ENCODE measurements around the gene CPT2.
A peak's percentile ranks its signal among the peaks of the same experiment; 100 is the strongest.

Gene CPT2

DNA sequence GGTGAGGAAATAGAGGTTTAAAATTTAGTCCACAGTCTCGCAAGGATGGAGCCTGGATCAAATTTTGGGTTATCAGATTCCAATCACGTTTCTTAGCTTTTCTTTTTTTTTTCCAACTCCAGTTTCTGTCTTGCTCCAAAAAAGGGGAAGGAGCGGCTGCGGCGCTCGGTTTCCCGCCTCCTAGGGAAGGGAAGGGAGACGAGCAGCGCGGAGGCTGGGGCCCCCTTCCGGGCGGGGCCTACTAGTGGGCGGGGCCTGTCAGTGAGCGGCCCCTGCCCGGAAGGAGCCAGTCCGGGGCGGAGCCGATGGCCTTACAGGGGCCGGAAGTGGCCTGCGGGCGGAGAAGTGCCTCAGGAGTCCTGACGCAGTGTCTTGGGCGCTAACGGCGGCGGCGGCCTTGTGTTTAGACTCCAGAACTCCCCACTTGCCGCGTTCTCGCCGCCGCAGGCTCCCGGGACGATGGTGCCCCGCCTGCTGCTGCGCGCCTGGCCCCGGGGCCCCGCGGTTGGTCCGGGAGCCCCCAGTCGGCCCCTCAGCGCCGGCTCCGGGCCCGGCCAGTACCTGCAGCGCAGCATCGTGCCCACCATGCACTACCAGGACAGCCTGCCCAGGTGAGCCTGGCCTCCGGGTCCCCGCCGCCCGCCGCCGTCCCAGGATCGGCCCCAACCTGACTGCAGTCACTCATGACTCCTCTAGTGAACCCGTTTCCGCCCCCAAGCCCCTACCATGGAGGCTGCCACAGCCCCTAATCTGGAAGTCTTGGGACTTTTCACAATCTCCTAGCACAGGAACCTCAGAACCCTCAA, at the start of gene CPT2:
TSS of gene CPT2 (plus strand) at position 340 of the 806 bp plus-strand sequence. CDS start at position 460, 120 bp downstream.
- peak; percentile 83 to 92 for DNase-seq (ENCODE audit: low read depth in 2 of 2)

DNA sequence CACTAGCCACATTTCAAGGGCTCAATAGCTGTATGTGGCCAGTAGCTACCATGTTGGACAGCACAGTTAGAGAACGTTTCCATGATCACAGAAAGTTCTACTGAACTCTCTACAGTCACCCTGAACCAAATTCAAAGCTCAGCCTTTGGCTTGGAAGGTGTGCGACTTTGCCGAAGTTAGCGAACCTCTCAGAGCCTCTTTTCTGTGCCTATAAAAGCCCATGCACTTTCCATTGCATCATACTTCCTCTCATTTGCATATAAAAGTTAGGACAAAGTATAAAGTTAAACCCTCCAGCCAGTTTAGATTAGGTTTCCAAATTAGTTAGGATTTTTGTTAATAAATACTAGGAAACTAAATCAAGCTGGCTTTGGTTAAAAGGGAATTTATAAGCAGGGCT, 49.5 kb upstream of the CPT2 start:
- DNase-seq (ENCODE audit: low read depth in 2 of 2): no peak

DNA sequence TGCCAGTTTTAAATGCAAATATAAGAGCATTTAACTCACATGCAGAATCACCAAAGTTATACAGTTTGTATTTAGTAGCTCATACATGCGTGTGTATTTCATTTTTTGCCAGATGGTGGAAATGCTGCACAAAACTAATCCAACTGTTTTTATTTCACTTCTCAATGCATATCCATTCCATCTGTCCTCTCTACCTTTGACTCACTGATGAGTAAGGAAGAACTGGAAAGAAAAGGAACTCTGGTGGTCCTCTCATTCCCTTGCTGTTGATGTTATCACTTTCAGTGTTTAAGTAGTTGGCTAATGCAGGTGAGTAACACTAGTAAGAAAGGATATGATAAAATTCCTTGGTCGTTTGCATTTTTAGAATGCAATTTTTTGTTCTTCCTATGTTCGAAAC, 48.5 kb upstream of the CPT2 start:
- DNase-seq (ENCODE audit: low read depth in 2 of 2): no peak

DNA sequence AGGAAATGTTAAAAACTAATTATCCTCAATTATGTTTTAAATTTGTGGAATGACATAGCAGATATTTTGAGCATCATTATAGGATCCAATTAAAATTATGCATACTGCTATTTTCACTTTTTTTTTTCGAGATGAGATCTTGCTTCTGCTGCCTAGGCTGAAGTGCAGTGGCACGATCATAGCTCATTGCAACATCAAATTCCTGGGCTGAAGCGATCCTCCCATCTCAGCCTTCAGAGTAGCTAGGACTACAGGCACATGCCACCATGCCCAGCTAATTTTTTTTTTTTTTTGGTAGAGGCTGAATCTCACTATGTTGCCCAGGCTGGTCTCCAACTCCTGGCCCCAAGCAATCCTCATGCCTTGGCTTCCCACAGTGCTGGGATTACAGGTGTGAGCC, 42.9 kb upstream of the CPT2 start:
- no peak for DNase-seq (ENCODE audit: low read depth in 2 of 2)

DNA sequence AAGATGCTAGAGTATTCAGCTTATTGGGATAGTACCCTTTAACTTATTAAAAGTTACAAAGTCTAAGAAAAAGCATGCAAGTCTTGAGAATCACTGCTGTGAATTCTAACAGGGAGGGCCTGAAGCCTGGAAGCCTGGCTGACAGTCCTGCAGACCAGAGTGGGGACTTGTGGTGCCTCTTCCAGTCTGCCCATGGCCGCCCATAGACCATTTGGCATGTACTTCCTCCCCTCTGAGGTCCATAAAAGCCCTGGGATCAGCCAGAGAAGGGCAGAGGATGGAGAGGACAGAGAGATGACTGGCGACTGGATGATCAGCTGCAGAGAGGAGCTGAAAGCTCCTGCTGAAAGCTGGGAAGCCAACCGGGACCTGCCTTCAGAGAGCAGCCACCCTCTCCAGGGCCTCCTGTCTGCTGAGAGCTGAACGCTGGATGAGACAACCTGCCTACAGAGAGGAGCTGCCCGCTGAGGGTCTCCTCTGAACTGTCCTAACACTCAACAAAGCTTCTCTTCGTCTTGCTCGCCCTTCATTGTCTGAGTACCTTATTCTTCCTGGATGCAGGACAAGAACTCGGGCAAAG, 41.7 kb upstream of the CPT2 start:
- no peak for DNase-seq (ENCODE audit: low read depth in 2 of 2)

DNA sequence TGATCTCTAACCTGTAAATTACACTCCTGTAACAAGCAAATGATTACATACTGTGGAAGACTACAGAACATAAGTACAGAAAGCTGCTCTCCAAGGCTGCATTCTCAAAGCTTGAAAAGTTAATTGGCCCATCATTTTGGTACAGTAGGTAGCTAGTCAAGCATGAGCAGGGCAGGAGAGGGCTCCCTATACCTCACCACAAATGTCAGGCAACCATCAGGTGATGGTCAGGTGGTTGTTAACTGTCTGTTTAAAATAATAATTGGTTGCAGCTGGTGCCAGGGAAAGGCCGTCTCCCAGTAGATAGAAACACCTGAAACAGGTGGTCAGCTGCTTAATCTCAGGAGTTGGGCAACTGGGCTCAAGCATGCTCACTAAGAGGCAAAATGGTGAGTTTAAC, 41.1 kb upstream of the CPT2 start:
- DNase-seq (ENCODE audit: low read depth in 2 of 2): no peak

DNA sequence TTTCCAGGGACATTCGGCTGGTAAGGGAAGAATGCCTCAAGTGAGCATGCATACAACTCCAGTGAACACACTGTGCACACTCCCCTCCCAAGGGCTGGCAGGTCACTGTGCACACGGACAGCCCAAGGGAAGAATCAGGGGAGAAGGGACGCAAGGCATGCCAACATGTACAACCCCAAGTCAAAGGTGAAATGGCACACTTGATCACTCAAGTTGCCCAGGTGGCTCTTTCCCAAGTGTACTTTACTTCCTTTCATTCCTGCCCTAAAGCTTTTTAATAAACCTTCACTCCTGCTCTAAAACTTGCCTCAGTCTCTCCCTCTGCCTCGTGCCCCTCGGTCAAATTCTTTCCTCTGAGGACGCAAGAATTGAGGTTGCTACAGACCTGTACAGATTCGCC, 40.7 kb upstream of the CPT2 start:
- DNase-seq (ENCODE audit: low read depth in 2 of 2): no peak

DNA sequence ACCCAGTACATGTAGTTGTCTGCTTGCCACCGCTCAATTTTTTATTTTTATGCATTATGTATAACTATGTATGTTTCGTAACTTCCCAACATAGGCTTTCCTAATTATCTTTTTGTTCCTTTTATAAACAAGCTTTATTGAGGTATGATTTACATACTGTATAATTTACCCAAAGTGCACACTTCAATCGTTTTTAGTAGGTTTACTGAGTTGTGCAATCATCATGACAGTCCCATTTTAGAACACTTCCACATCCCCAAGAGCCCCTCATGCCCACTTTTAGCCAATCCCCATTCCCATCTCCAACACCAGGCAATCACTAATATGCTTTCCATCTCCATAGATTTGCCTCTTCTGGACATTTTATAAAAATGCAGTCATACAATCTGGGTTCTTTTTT, 39.8 kb upstream of the CPT2 start:
- DNase-seq (ENCODE audit: low read depth in 2 of 2): no peak

DNA sequence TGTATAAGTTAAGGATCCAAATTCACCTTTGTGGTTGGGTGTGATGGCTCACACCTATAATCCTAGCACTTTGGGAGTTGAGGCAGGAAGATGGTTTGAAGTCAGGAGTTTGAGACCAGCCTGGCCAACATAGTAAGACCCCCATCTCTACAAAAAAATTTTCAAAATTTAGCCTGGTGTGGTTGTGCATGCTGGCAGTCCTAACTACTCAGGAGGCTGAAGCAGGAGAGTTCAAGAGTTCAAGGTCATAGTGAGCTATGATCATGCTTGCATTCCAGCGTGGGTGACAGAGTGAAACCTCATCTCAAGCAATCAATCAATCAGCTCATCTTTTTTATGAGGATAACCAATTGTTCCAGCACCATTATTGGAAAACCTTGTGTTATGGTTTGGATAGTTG, 37.7 kb upstream of the CPT2 start:
- no peak for DNase-seq (ENCODE audit: low read depth in 2 of 2)

DNA sequence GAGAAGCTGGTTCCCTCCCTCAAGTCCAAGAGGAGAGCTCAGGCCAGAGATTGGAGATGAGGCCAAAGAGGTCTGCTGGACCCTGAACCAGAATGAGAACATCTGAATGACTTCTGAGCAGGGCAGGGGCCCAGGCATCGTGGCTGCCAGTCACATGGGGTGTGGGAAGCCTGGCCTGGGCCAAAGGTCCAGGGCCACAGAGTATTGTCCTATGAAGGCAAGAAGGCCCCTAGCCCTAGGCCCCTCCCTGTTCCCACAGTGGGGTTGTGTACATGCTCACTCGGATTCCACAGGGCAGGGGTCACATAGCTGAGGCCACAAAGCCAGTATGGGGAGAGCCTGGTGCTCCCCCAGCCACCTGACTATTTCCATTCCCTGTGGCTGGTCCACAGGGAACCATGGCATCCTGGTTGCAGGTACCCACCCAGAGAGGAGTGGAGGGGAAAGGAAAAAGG, 35.7 kb upstream of the CPT2 start:
- DNase-seq (ENCODE audit: low read depth in 2 of 2): no peak

DNA sequence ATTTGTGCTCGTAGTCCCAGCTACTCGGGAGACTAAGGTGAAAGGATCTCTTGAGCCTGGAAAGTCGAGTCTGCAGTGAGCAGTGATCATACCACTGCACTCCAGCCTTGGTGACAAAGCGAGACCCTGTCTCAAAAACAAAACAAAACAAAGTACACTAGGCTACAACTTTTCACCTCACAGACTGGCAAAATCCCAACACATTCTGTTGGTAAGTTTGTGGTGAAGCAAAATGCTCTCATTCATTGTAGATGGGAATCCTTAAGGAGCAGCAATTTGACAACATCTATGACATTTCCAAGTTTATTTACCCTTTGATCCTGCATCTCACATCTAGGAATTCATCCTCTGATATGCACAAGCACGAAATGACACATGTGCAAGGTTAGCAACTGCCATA, 34.0 kb upstream of the CPT2 start:
- DNase-seq (ENCODE audit: low read depth in 2 of 2): no peak

DNA sequence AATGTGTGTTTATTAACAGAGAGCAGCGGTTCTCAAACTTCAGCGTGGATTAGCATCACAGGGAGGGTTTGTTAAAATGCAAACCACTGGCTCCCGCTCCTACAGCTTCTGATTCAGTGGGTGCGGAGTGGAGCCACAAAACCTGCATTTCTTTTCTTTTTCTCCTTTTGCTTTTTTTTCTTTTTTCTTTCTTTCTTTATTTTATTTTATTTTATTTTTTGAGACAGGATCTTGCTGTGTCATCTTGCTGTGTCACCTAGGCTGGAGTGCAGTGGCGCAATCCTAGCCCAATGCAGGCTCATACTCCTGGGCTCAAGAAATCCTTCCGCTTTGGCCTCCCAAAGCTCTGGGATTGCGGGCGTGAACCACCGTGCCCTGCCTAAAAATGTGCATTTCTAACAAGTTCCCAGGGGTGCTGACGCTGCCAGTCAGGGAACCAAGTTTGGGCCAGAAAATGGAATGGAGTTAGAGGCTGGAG, 33.3 kb upstream of the CPT2 start:
- no peak for DNase-seq (ENCODE audit: low read depth in 2 of 2)

DNA sequence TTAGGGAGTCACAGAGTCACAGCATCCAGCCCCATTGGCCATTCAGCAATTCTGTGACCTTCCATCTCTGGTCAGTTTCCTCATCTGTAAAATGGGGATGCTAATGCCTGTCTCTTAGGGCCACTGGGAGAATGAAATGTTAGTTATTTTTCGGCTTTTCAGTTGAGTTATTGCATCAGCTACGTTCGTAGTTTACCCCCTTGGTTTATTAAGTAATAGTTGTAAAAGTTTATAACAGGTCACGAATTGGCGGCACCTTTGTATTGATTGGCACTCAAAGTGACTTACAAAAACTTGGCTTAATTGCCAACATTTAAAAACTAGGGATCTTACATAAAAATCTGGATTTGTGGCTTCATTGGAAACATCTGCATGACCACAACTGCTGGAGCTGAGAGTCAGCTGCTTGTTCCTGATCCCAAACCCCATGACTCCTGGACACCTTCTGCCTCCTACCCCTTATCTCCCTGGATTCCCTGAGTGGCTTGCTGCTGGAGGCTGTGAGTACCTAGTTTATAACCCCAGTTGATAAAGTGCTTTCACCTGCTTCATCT, 31.1 kb upstream of the CPT2 start:
- no peak for DNase-seq (ENCODE audit: low read depth in 2 of 2)

DNA sequence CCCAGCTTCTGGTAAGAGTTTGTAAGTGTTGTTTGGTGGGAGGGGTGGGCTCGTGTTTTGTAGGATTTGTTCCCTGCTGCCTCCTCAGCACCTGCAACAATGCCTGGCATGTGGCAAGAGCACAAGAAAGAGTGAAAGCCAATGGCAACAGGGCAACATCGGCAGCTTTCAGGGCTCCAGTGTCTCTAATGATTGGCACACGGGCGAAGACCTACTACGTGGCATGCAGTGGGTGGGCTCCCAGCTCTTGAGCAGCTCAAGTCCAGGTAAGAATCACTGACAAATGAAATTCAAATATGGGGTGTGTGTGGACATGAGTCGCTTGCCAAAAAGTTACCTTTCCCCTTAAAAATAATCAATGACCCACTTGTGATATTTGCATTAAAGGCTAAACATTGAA, 30.3 kb upstream of the CPT2 start:
- DNase-seq (ENCODE audit: low read depth in 2 of 2): no peak

DNA sequence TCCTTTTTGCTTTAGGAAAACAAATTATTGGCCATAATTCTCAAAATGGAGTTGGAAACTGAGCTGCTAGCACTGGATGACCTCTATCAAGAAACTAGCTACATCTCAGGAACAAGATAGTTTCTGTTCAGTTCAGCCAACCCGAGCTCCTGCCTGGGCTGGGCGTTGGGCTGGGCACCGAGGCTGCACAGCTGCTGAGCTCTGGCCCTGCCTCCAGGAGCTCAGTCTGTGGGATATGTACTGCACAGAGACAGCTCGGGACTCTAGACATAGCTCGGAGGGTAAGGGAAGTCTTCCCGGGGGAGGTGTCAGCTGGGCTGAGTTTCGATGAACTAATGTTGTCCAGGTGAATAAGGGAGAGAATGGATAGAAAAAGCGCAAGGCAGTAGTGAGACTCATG, 29.7 kb upstream of the CPT2 start:
- no peak for DNase-seq (ENCODE audit: low read depth in 2 of 2)

DNA sequence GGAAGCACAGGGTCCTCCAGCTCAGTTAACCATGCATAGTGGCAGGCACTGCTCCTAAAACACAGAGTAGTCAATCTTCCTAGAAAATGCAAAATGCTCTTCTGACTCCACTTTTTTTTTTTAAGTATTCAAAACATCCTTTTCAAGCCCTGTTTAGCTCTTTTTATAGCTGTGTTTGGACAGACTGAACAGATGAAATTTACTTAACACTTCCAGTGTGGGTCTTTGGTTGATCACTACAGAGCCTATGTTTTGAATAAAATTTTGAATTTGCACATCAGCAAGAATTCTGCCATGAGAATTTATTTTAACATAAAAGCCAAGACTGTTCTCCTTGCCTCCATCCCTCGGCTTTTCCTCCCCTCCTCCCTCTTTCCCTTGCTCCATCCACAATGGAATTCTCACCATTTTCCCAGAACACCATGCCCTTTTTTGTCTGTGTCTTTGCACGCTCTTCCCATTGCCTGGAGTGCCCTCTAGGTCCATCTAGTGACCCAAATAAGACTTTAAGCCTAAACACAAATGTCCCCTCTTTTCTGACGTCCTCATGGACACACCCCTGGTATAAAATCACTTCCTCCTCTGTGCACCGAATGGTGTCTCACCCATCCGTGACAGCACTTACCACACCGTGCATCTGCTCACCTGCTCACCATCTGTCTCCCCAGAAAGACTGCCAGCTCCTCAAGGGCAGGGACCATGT, 24.0 kb upstream of the CPT2 start:
- DNase-seq (ENCODE audit: low read depth in 2 of 2): no peak

DNA sequence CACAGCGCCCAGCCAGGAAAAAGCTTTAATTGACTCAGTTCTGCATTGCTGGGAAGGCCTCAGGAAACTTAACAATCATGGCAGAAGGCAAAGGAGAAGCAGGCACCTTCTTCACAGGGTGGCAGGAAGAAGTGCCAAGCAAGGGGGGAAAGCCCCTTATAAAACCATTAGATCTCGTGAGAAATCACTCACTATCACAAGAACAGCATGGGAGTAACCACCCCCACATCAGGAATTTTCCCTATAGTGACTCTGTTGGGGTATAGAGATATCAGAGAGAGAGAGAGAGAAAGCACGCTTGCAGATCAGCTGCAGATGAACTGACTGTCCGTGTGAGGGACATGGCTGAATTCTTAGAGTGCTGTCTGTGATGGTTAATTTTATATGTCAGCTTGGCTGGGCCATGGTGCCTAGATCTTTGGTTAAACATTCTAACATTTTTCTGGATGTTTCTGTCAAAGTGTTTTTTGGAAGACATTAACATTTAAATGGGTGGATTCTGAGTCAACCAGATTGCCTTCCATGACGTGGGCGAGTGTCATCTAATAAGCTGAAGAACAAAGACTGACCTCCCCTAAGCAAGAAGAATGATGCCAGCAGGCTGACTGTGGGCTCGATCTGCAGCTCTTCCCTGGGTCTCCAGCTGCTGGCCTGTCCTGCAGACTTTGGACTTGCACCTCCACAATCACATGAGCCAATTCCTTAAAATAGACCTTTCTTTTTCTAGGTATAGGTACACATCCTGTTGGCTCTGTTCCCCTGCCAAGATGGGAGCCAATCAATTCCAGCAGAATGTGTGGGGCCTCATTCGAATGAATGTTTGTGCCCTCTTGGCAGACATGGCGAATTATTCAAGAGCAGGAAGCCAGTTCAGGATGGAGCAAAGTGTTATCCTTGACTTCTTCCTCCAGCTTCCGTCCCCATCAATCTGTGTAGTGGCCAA, 21.4 kb upstream of the CPT2 start:
- no peak for DNase-seq (ENCODE audit: low read depth in 2 of 2)

DNA sequence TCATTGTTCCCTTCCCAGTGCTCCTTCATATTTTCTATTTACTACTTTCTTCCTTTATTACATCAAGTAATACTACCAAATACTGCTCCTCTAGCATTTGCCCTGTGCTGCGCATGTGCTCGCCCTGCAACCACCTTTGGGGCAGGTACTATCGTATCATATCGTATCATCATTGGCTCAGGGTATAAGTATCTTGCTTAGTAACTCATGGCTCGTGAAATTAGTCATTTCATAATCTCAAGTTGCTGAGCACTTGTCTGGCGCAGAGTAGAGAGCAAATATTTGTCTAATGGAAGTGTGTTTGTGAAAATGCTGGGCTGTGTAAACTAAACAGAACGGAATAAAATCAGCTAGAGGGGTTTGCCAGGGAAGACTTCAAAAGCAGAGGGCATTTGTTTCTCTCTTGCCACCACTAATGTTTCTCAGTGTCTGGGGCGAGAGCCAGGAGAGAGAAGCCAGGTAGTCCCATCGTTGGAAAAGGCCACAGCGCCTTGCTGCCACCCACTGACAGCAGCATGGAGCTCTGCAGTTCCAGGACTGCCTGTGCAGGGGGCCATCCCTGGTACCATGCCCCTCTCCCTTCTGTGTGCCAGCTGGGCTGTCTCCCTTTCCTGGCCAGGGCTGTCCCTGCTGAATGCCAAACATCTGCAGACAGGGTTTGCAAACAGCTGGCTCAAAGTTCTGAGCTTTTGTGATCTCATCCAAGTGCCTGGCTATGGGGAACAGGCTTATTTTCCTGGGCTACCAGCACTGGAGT, 20.0 kb upstream of the CPT2 start:
- no peak for DNase-seq (ENCODE audit: low read depth in 2 of 2)

DNA sequence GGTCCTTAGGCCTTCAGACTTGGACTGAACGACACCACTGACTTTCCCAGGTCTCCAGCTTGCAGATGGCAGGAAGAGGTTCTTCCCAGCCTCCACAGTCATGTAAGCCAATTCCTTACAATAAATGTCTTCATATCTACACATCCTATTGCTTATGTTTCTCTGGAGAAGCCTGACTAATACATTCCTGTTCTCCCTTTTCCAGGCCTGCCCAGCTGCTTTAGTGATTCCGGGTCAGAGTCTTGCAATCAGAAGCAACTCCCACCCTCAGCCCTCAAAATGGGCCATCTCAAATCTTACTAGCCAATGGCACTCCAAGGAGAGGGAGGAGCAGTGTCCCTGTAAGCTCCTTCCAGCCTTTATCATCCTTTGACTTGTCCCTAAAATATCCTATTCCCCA, 16.4 kb upstream of the CPT2 start:
- DNase-seq (ENCODE audit: low read depth in 2 of 2): no peak

DNA sequence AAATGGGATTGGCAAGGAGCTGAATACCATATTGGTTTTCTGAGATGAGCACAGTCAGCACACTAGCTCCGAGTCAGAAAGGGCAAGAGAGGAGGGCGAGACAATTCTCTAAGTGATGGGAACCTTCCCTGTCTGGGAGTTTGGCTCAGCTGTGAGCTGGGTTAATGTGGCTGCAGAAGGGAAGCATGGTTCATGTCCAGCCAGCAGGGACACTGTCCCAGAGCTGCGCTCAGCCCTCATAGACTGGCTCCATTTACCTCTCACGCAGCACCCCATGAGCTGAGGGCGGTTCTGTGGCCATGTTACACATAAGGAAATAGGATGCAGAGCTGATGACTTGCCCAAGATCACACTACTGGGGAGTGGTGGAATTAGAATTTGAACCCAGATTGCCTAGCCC, 15.7 kb upstream of the CPT2 start:
- no peak for DNase-seq (ENCODE audit: low read depth in 2 of 2)
